ENCODE data around the gene PALMD.

Gene PALMD

GRCh38 chr1:99645699-99646531 is at the start of gene PALMD:
PALMD (plus strand) TSS chr1:99646113; CDS start chr1:99646318, 205 bp downstream.
- DNase-seq (ENCODE audit: low spot score), result no peak

GRCh38 chr1:99598738-99599411 is 47.0 kb upstream of the PALMD start:
- DNase-seq (ENCODE audit: low spot score), result no peak

DNA sequence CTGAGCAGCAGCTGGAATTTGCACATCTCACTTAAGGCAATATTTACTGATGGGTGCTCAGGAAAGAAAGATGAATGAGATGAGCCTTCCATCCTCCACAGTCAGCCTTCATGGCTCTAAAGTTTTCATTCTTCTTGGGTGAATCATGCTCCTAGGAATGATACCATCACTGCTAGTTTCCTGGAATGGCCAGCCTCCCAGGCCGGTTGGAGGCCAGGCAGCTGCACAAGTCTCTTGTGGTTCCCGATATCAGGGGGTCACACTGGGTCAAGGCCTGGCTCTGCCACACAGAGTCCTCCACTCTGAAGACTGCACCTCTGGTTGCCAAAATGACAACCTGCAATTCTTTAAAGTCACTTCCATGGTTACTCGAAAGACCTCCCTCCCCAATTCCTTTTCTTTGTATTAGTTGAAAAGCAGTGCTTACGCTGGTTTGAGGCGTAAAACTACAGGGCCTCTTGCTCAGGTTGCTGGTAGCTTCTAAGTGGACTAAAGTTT is 46.2 kb upstream of the PALMD start:
- DNase-seq (ENCODE audit: low spot score), result no peak

DNA sequence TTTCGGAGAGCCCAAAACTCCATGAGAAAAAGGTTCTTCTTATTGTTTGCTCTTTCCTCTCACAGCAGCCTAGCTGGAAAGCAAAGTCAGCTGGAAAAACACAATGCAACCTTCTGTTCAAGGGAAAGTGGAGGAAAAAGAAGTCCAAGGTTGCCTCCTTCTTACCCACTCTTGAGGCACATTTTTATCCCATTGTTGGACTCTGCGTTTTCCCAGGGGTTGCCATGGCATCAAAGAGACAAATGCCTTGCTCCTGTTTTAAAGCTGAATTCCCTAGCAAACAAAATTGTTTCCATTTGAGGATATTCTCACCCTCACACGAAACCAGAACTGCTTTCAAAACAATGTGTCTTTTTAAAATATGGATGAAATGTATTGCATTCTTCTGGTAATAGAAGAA is 45.1 kb upstream of the PALMD start:
- no peak for DNase-seq (ENCODE audit: low spot score)

DNA sequence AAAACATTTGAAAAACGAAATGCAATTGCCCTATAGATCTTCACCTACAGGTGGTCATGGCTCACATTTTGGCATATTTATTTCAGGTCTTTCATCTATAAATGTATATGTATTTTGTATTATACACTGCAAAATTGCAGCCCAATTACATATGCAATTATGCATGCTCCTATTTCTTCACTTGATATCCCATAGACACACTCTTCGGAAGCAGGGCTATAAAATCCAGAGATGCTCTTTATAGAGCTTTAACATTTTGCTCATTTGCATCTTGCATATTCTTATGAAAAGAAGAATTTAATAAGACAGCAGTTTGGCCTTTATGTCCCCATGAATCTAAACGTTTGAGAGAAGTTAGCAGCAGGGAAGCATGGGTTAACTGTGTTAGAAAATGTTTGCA is 44.7 kb upstream of the PALMD start:
- DNase-seq (ENCODE audit: low spot score), result no peak

DNA sequence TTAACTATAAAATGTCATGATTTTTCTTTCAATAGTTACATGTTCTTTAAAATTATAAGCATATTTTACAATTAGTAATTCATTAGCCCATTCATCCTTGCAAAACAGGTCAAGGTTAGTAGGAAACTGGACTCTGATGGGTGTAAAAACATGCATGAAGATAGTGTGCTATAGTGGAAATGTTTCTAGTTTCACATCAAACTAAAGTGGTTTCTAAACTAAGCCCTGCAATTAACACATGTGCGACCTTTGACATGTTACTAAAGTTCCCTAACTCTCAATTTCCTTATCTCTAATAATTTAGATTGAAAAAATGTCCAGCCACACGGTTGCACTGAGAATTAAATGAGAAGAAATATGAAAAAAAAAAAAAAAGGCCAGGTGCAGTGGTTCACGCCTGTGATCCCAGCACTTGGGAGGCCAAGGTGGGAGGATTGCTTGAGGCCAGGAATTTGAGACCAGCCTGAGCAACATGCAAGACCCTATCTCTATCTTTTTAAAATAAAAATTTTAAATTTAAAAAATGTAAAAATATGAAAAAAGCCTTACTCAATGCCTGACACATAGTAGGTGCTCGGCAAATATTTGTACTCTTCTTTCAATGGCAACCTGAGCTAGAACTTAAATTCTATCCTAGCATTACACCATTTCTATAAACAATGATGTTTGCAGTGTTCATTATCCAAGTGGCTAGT is 44.1 kb upstream of the PALMD start:
- DNase-seq (ENCODE audit: low spot score), result no peak

GRCh38 chr1:99602404-99602969 is 43.4 kb upstream of the PALMD start:
- DNase-seq (ENCODE audit: low spot score), result no peak

DNA sequence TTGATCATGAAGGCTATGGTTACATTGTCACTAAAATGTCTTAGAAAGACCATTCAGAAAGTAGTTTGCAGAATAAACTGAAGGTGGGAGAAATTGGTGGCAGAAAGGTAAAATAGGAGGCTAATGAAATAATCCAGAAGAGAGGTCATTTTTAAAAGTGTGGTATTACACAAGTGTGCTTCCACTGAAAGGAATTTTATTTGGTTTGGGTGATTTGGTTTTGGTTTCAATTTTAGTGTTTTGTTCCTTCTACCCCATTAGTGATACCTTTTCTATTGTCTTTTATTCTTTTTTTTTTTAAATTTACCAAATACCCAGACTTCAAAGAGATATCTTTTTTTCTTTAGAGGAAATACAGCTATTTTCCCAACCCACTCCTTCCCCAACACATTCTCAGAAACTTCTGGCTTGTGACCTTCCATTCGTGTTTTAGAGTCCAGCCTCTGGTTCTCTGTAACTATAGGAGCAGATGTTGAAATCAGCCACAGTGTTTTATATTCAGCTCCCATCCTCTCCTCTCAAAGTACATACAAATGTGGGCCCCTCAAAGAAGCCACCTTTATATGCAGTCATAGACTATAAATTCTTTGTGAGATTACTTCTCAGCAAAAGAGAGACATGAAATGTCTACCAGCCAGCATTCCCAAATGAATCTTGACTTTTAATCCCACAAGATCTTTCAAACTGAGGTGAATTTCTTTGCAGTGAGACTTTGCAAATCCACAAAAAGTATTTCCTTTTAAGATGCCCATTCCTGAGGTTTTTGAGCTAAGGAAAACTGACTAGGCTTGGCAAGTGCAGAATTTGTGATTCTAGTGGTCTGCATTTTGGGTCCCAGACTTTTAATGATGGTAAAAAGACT is 42.0 kb upstream of the PALMD start:
- no peak for DNase-seq (ENCODE audit: low spot score)

- DNase-seq (ENCODE audit: low spot score), result no peak
These were observed 39.6 kb upstream of the PALMD start for GRCh38 chr1:99606306-99606705.

- no peak for DNase-seq (ENCODE audit: low spot score)
These were observed 38.3 kb upstream of the PALMD start for GRCh38 chr1:99607590-99607989.

DNA sequence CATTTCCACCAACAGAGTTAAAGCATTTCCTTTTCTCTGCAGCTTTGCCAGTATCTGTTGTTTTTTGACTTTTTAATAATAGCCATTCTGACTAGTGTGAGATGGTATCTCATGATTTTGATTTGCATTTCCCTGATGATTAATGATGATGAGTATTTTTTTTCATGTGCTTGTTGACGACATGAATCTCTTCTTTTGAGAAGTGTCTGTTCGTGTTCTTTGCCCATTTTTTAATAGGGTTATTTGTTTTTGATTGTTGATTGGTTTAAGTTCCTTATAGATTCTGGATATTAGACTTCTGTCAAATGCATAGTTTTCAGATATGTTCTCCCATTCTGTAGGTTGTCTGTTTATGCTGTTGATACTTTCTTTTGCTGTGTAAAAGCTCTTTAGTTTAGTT is 37.9 kb upstream of the PALMD start:
- no peak for DNase-seq (ENCODE audit: low spot score)

- no peak for DNase-seq (ENCODE audit: low spot score)
These were observed 32.2 kb upstream of the PALMD start for GRCh38 chr1:99613716-99614115.

DNA sequence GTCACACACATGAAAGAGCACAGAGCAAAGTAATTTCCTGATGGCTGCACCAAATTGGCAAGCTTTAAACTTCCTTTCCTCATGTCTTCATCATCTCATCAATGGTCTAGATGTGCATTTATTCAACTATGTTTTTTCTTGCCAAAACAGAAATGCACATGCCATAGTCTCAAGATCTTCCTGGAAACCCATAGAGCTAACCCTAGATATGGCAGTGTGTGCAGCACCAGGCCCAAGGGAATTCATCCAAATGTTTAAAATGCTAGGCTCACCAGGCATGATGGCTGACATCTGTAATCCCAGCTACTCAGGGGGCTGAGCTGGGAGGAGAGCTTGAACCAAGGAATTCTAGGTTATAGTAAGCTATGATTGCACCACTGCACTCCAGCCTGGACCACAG is 31.2 kb upstream of the PALMD start:
- DNase-seq (ENCODE audit: low spot score), result no peak

DNA sequence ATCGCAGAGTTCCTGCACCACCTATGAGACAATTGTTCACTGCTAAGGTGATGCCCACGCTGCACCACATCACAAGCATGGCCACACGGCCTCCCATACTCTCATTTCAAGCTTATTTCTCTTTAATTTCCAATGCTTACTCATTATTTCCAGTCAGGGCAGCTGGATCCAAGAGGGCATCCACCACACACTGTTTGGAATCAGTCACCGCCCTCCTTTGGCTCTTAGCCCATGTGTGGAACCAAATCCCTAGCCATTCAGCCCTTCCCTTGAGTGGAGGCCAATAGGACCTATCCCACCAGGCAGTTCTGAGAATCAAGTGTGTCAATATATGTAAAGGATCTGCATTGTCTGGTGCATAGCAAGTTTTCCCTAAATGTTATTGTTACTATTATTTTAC is 26.3 kb upstream of the PALMD start:
- DNase-seq (ENCODE audit: low spot score), result no peak

DNA sequence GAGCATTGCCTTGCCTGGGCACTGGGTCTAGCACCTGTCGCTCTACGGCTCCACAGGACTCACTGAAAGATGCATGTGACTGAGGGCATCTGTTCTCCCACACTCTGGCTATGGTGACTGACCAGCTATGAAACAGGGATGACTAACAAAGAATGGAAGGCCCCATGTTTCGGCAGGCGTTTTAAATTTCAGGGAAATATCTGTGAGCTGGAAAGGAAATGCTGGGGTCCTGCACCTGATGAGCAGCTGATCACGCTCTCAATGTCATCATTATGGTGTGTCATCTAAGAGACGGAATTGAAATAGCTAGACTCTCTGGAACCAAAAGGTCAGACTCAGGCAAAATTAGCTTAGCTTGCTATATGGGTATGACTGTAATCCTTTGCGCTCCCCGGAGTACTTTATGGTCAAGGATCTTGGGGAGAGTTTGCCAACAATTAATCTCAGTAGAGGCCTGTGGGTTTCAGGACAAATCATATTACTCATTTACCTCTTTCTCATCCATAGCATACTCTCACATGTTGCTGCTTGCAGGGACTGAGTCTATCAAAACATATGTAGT is 24.5 kb upstream of the PALMD start:
- DNase-seq (ENCODE audit: low spot score), result no peak

DNA sequence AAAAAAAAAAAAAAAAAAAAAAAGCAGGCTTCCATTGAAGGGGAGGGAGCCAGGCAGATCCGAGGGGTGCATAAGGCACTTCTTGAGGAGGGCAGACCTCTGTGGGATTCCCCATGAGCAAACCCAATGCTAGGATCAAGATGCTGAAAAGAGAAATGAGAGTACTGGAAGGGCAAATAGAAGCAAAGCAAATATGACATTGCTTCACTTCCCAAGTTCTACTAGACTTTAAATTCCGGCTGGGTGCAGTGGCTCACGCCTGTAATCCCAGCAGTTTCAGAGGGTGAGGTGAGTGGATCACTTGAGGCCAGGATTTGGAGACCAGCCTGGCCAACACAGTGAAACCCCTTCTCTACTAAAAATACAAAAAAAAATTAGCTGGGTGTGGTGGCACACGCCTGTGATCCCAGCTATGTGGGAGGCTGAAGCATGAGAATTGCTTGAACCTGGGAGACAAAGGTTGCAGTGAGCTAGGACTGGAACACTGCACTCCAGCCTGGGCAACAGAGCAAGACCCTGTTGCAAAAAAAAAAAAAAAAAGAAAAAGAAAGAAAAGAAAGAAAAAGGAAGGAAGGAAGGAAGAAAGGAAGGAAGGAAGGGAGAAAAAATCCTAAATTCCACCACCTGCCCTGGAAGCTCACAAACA is 23.1 kb upstream of the PALMD start:
- DNase-seq (ENCODE audit: low spot score), result no peak

DNA sequence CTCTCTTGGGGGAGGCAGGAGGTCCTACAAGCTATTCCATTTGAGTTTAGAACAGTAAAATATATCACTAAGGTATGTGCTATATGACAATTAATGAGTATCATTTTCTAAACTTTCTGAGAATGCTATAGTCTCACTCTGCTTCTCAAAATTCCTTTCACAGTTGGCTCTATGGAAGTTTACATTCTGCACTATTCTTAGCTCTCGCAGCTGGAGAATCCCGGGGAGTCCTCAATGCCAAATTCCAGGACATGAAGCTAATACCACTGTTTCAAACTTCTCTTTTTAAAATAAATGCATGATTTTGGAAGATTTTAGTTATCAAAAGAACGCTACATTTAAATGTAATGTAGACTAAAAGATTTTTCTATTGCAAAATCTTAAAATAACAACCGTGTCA is 22.4 kb upstream of the PALMD start:
- DNase-seq (ENCODE audit: low spot score), result no peak

DNA sequence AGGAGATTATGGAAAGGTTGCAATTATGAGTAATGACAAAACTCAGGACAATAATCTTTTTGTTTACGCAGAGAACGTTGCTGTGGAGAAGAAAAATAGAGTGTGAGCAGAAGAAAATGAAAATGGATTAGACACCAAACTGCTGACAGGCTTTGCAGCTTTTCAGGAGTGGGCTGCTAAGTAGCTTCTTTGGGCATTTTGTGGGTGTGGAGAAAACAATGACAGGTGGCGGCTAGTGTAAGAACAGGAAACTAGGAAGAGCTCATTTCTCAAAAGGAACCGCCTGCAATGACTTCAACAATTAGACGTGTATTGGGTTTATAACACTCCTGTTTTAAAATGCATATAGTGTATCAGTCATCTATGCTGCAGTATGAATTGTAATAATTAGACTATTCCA is 18.3 kb upstream of the PALMD start:
- DNase-seq (ENCODE audit: low spot score), result no peak

- no peak for DNase-seq (ENCODE audit: low spot score)
These were observed 16.7 kb upstream of the PALMD start for GRCh38 chr1:99629164-99629563.

GRCh38 chr1:99634971-99635624 is 10.8 kb upstream of the PALMD start:
- no peak for DNase-seq (ENCODE audit: low spot score)
